NT2/D1 (cell line): Measurements from ENCODE around the gene EEFSEC.
A peak's percentile ranks its signal among the peaks of the same experiment; 100 is the strongest.

Experiments
- DNase-seq: peaks from one replicate; pipeline ENCODE4 v3.0.0-alpha.2; 2011; ENCODE audit warnings: low read depth, low spot score
- H3K27me3 ChIP-seq: 2 replicates; pipeline ENCODE4 v1.6.0; 2011; ENCODE audit warnings: mild to moderate bottlenecking; ENCODE audit not compliant: insufficient read length, insufficient read depth
- H3K36me3 ChIP-seq: 2 replicates; pipeline ENCODE4 v1.6.1; 2011; ENCODE audit warnings: mild to moderate bottlenecking, low read length, mixed read lengths; ENCODE audit not compliant: insufficient read depth, insufficient read length
- H3K4me1 ChIP-seq: 2 replicates; pipeline ENCODE4 v1.5.1; 2011; ENCODE audit not compliant: insufficient read depth, insufficient read length
- H3K4me3 ChIP-seq: 2 replicates; pipeline ENCODE4 v1.5.1; 2011; ENCODE audit warnings: low read depth; ENCODE audit not compliant: insufficient read length
- H3K9ac ChIP-seq: 2 replicates; pipeline ENCODE4 v1.6.0; 2011; ENCODE audit warnings: low read depth; ENCODE audit not compliant: insufficient read length
- H3K9me3 ChIP-seq: 2 replicates; pipeline ENCODE4 v1.5.1; 2011; ENCODE audit warnings: mild to moderate bottlenecking, low read length; ENCODE audit not compliant: insufficient read depth
- SUZ12 ChIP-seq: IDR thresholded peaks from 2 replicates; pipeline ENCODE4 v1.6.1; 2011; ENCODE audit not compliant: insufficient read length, insufficient read depth; ENCODE audit errors: extremely low read depth
- YY1 ChIP-seq: IDR thresholded peaks from 2 replicates; pipeline ENCODE4 v1.6.1; 2011; ENCODE audit not compliant: insufficient read length, insufficient read depth
- ZNF274 ChIP-seq: IDR thresholded peaks from 2 replicates; pipeline ENCODE4 v1.6.1; 2011; ENCODE audit warnings: mild to moderate bottlenecking, low read depth, low read length

Gene EEFSEC

GRCh38 chr3:128435561-128435960 lies 282.3 kb downstream of the EEFSEC start:
- no peak for TF ChIP-seq SUZ12
- TF ChIP-seq ZNF274: no peak
- TF ChIP-seq YY1: no peak
- DNase-seq: no peak
- Histone ChIP-seq H3K36me3 (no peaks in the 10 kb centered on the region), H3K4me1 (peaks cover 31% of the 10 kb centered on the region), H3K4me3 (no peak overlapping the region), H3K9me3 (no peaks in the 10 kb centered on the region), H3K9ac (peak overlapping the region; percentile 34), H3K27me3 (peaks cover 17% of the 10 kb centered on the region)

GRCh38 chr3:128436214-128436613 lies 282.9 kb downstream of the EEFSEC start:
- H3K27me3 ChIP-seq: peaks cover 12% of the 10 kb centered on the region
- no peaks in the 10 kb centered on the region for H3K36me3 ChIP-seq
- no peak for DNase-seq
- no peak overlapping the region for H3K4me3 ChIP-seq
- TF ChIP-seq YY1 (no peak), ZNF274 (no peak), SUZ12 (no peak)
- H3K9me3 ChIP-seq: no peaks in the 10 kb centered on the region
- H3K4me1 ChIP-seq: peaks cover 28% of the 10 kb centered on the region
- no peak overlapping the region for H3K9ac ChIP-seq

GRCh38 chr3:128438488-128439072 lies 285.3 kb downstream of the EEFSEC start:
- H3K9ac ChIP-seq: no peak overlapping the region
- no peaks in the 10 kb centered on the region for H3K36me3 ChIP-seq
- peaks cover 16% of the 10 kb centered on the region for H3K4me1 ChIP-seq
- DNase-seq: no peak
- TF ChIP-seq YY1 (no peak), ZNF274 (no peak), SUZ12 (no peak)
- H3K27me3 ChIP-seq: peaks cover 10% of the 10 kb centered on the region
- H3K9me3 ChIP-seq: no peaks in the 10 kb centered on the region
- no peak overlapping the region for H3K4me3 ChIP-seq

- no peak overlapping the region for H3K9ac ChIP-seq
- H3K27me3 ChIP-seq: peaks cover 14% of the 10 kb centered on the region
- peaks cover 16% of the 10 kb centered on the region for H3K4me1 ChIP-seq
- no peaks in the 10 kb centered on the region for H3K36me3 ChIP-seq
- H3K4me3 ChIP-seq: no peak overlapping the region
- TF ChIP-seq YY1: no peak
- no peak for TF ChIP-seq ZNF274
- no peak for TF ChIP-seq SUZ12
- H3K9me3 ChIP-seq: no peaks in the 10 kb centered on the region
- DNase-seq: no peak
Observed at GRCh38 chr3:128439226-128439625, 285.9 kb downstream of the EEFSEC start.

- TF ChIP-seq ZNF274: no peak
- no peak for TF ChIP-seq SUZ12
- TF ChIP-seq YY1: no peak
- no peak overlapping the region for H3K9ac ChIP-seq
- peaks cover 14% of the 10 kb centered on the region for H3K27me3 ChIP-seq
Observed at GRCh38 chr3:128442070-128442469, 288.8 kb downstream of the EEFSEC start.

GRCh38 chr3:128442949-128443348 lies 289.7 kb downstream of the EEFSEC start:
- no peak for DNase-seq
- Histone ChIP-seq H3K4me1 (peaks cover 2% of the 10 kb centered on the region), H3K36me3 (no peaks in the 10 kb centered on the region), H3K9ac (no peak overlapping the region), H3K27me3 (peaks cover 14% of the 10 kb centered on the region), H3K9me3 (no peaks in the 10 kb centered on the region), H3K4me3 (no peak overlapping the region)
- no peak for TF ChIP-seq SUZ12
- TF ChIP-seq ZNF274: no peak
- TF ChIP-seq YY1: no peak

More at GRCh38 chr3:128442070-128442469, 288.8 kb downstream of the EEFSEC start:
- no peak for DNase-seq
- Histone ChIP-seq H3K36me3 (no peaks in the 10 kb centered on the region), H3K4me3 (no peak overlapping the region), H3K4me1 (peaks cover 2% of the 10 kb centered on the region), H3K9me3 (no peaks in the 10 kb centered on the region)

- H3K4me1 ChIP-seq: peaks cover 2% of the 10 kb centered on the region
- no peak for DNase-seq
- no peaks in the 10 kb centered on the region for H3K9me3 ChIP-seq
- H3K36me3 ChIP-seq: no peaks in the 10 kb centered on the region
- TF ChIP-seq ZNF274 (no peak), SUZ12 (no peak)
- H3K27me3 ChIP-seq: peaks cover 14% of the 10 kb centered on the region
- no peak overlapping the region for H3K9ac ChIP-seq
- H3K4me3 ChIP-seq: no peak overlapping the region
Observed at GRCh38 chr3:128443771-128444170, 290.5 kb downstream of the EEFSEC start.
